CMK (cell line): ENCODE results near the gene ZNF101.

Experiments
- DNase-seq: peaks from one replicate; pipeline ENCODE4 v3.0.0-alpha.2; 2010; ENCODE audit warnings: low read depth

Gene ZNF101

DNA sequence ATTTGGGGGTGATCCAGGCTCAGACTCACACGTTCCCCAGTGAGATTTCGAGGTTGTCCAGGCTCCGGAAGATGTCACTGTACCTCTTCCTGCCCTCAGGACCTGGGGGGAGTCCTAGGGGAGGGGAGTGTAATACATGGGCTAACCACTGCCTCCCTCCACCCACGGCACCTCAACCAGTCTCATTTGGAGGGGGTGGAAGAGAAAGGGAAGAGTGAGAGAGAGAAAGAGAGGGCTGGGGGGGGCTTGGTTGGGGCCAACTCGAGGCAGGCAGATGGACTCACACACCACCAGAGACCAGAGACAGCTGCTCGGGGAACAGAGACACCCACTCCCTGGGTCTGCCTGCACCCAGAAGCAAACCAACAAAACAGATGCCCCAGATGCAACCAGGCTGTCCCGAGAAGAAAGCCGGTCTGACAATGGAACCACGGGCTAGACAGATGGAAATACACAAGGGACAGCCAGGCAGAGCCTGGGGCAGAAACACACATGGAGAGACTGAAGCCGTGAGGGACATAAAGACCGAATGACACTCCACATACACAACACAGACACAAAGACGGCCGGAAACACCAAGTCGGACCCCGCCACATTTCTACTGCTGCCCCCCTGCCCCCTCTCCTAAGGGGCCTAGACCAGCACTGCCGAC, 26.0 kb upstream of the ZNF101 start:
- DNase-seq = peak; percentile 12

DNA sequence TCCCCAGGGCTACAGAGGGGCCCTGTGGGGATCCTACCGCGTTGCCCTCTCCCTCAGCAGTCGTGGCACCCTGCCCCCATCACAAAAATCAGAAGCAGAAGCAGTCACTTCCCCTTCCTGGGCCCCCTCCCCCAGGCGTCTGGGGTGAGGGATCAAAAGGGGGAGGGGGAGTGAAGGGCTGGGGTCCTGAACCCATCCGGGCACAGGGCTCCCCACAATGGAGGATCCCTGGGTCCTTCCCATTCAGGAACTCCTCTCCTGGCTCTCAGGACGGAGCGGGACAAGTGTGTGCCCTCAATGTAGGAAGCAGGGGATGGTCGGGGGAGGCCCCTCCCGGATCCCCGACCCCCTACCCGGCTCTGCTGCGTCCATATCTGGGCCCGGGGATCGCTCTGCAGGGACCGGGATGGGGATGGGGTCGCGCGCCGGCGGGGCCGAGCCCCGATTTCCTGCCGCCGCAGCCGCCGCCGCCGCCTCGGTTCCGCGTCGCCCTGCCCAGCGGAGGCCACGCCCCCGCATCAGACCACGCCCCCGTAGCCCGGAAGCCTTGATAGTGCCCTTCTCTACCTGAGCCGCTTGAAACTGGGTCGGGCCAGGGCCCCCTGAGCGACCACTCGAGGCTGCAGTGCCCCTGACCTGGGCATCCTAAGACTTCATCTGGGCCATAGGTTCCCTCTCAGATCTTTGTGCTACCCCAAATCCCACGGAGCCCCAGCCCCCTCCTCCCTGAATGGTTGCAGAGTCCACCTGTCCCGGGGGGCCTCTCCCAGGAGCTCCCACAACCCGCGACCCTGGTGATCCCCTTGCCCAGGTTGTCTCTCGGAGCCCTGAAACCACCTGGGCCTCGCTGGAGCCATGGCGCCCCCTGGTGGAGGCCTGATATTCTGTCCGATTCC, 25.2 kb upstream of the ZNF101 start, which contains the start of gene GMIP:
Gene GMIP, minus strand, starts transcription at position 500 of the 896 bp plus-strand sequence. Its CDS starts 128 bp downstream, at position 372.
- DNase-seq = peak; percentile 49

DNA sequence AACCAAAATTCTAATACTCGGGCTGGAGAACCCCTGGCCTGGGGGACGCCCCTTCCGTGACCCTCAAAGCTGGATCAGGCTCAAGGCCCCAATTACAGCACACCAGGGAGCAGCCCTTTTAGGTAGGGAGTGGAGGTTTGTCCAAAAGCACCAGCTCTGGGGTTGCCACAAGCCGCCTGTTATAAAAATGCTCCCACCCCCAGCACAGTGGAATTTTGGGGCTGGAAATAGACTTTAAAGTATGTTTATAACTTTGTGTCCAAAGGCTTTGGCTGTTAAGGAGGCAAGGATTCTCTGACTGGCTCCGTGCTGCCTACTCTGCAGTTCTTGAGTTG, 24.6 kb upstream of the ZNF101 start:
- DNase-seq = no peak

DNA sequence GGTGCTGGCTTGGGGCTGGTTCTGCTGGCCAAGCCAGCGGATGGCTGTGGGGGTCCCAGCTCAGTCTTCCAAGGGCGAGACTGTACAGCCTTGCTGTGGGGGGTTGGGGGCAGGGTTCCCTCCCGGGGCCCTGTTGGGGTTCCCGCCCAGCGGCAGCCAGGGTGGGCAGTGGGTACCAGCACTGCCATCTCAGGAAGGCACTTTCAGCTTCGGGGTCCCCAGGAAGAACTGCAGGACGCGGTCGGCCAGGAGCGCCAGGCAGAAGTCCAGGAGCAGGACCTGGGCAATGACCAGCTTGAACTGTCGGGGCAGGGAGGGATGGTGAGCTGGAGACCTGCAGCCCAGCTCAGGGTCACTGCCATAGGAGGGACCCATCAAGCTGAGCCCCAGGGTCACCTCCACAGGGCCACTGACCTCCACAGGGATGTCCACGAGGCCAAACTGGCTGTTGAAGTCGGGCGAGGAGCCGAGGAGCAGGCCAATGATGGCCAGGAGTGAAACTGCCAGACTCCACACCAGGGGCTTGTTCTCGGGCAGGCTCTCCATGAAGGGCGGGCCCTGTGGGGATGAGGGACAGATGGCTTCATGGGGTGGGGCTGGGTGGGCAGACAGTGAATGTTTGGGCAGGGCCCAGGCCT, 23.3 kb upstream of the ZNF101 start:
- DNase-seq = no peak

DNA sequence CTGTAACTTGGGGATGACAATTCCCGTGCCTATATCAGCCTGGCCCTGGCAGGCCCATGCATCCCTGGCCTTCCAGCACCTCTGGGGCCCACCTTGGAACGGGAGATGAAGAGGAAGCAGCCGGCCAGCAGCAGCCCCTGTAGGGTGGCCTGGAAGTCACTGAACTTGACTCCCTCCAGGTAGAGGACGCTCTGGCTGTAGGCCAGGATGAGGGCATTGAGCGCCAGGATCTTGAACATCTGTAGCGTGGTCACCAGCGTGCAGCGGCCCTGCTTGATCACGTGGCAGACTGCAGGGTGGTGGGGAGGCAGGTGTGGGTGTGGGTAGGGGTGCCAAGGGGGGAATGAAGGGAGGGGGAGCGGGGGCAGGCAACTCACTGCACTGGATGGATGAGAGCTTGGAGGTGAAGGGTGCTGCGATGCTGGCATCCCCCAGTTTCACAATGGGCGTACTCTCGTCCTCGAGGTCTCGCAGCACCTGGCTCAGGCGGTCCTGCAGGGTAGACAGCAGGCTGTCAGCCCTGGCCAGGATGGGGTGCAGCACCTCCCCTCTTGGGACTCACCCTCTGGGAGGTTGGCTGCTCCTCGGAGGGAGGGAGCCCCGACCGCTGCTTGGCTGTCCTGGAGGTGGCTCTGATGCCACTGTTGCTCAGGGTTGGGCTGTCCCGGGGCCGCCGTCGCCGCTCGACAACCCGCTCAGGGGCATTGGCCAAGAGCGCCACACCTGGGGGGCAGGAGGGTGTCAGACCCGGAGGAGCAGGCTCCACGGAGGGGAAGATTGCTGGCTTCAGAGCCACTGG, 21.4 kb upstream of the ZNF101 start:
- DNase-seq = no peak

DNA sequence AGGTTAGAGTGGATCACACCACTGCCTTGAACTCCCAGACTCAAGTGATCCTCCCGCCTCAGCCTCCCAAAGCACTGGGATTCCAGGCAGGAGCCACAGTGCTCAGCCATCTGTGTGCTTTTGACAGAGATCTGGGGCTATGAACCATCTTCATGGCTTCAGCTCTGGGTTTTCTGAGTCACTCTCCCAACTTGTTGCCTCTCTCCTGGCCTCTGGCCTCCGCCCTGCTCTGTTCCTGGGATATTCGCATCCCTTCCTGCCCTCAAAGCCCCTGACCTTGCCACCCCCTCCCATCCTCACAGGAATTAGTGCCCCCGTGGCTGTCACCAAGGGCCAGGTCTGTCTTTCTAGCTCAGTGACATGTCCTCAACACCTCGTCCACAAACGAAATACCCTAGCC, 19.5 kb upstream of the ZNF101 start:
- no peak for DNase-seq

DNA sequence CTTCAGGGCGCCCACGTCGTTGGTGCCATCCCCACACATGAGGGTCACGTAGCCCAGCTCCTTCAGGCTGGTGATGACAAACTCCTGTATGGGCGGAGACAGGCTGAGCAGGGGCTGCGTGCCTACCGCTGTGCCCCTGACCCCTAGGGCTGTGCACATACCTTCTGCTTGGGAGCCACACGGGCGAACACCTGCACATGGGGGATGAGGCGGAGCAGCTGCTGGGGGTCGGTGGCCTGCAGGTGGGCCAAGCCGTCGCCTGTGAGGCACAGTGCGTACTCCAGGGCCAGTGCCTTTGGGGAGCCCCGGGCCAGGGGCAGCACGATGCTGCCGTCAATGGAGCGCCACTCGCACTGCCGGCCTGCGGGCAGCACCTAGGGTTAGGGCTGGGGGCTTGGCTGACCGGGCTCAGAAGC, 19.1 kb upstream of the ZNF101 start:
- no peak for DNase-seq

DNA sequence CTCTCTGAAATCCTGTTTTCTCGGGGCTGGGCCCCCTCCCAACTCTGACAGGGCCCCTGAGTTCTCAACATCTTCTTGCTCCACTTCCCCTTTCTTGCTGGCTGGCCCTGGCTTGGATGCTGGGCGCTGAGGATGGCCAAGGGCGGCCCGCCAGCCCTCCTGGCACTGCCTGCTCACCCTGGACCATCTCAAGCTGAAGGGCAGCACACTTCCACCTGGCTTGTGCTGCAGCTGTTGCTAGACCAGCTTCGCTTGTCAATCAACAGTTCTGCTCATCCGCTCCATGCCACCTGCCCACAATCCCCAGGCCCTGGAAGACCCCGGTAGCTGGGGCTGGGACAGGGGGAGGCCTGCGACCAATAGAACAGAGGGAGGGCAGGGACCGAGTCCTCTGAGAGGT, 18.3 kb upstream of the ZNF101 start:
- no peak for DNase-seq

DNA sequence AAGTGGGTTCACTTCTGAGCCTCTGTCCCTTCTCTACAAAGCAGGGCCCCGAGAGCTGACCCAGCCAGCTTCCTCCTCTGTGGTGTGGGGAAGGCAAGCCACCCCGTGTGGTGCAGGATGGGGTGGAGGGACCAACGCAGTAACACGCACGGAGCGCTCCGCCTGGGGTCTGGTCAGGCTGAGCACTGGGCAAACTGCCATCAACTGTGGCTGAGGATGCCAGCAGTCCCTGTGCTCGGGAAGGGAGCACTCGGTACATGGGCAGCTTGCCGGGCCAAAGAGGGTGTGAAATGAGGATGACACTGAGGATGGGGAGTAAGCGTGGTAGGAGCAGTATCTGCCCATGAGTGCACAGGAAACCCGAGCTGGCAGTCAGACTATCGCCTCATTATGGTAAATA, 17.6 kb upstream of the ZNF101 start:
- DNase-seq = no peak

DNA sequence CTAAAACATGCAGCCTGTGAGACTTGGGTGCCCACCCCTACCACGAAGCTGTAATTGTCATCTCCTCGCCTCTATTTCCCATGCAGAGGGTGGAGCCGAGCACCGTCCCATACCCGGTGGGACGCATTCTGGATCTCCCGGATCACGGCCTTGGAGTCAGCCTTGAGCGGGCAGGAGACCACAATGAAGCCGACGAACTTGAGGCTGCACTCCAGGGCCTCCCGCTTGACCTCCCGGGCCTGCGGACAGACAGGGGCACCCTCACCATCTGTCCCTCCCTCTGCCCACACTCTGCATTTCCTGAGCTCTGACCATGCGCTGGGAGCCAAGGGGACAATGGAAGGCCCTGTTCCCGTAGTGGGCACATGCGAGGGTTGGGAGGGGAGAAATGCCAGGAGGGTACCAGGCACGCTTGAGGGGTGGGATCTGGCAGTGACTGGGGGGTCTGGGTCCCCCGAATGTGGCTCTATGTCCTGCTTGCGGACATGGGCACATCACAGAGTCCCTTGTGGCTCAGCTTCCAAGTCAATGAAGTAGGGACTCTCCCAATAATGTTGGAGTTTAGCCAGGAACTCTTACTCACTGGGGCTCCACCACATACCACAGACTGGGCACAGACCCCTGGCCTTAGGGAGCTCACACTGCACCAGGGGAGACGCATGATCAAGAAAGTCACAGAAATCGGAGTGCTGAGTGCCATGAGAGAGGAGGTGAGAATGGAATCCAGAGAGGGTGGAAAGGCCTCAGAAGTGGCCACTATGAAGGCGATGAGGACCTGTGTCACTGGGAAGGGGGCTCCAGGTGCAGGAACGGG, 15.9 kb upstream of the ZNF101 start:
- DNase-seq = no peak

DNA sequence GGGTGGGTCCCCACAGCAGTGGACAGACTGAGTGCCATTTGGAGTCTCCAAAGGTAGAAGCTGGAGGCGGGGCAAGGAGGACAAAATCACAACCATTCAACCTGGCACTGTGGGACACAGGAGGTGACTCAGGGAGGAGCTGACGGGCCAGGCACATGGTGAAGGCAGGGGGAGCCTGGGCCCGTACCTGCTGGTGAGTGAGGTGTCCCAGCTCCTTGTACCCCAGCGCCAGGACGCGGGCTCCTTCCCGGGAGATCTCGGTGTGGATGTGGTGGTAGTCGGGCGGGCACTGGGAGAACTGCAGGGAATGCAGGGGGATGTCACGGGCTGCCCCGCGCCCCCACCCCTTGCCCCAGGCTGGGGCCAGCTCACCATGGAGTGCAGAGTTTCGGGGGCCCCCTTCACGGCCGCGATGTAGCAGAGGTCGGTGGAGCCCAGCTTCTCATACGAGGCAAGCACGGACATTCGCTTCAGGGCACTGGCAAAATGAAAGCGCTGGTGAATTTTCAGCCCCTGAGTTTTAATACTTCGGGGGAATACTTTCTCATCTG, 15.0 kb upstream of the ZNF101 start:
- no peak for DNase-seq

DNA sequence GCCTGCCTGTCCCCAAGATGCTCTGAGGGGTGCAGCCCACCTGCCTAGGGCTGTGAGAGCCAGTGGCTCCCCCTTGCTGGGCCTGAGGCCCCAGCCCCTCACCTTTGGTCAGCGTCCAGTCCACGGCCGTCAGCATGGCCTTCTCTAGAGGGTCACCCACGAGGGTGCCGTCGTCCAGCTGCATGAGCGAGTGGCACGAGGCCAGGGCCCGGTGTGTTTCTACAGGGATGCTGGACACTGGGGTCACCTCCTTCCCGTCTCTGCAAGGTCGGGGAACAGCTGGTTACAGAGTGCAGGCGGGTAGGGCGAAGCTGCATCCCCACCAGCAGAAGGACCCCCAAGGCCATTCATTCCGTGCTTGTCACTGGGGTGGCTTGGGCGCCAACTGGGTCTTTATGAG, 14.2 kb upstream of the ZNF101 start:
- no peak for DNase-seq

DNA sequence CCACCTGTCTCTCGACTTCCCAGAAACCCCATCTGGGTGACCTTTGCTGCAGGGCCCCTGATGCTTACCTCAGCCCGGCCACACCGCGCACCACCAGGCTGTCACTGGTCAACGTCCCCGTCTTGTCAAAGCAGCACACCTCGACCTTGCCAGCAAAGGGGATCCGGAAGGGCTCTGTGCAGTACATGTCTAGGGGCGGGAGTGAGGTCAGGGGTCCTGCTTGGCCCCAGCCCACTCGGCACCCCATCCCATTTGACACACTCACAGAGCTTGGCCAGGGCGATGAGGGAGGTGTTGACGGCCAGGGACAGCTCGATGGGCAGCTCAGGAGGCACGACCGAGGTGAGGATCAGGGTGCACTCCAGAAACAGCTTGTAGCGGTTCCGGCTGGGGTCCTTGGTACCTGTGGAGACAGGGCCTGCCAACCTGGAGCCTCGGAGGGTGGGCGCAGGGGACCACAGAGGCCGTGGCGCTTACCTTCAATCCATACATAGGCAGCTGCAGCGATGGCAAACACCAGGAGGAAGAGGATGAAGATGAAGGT, 13.5 kb upstream of the ZNF101 start:
- no peak for DNase-seq

DNA sequence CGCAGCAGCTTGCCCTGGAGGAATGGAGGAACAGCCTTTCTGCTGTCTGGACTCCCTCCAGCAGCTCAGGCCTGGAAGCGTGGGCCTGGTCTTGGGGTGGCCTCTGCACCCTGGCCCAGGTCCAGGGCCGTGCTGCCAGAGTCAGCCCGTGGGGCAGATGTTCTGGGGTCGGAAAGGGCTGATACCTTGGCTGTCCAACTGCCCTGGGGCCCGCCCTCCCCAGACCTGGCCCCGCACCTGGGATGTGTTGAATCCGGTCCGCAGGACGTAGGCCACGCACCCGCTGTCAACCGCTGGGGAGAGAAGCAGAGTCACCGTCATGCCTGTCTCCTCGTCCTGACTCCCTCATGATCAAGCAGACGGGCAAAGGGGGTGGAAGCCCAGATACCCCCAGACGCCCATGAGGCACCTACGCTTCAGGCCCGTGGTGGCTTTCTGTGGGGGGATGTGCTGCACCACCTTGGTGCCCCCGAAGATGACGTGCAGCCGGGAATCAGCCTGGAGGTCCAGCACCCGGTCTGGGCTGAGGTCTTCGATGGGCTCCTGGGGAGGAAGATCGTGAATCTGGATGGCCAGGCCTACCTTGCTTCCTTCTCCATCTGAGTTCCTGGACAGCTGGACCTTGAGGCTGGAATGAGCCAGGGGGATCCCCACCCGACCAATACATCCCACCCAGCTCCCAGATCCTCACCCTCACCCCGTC, 12.8 kb upstream of the ZNF101 start:
- no peak for DNase-seq

DNA sequence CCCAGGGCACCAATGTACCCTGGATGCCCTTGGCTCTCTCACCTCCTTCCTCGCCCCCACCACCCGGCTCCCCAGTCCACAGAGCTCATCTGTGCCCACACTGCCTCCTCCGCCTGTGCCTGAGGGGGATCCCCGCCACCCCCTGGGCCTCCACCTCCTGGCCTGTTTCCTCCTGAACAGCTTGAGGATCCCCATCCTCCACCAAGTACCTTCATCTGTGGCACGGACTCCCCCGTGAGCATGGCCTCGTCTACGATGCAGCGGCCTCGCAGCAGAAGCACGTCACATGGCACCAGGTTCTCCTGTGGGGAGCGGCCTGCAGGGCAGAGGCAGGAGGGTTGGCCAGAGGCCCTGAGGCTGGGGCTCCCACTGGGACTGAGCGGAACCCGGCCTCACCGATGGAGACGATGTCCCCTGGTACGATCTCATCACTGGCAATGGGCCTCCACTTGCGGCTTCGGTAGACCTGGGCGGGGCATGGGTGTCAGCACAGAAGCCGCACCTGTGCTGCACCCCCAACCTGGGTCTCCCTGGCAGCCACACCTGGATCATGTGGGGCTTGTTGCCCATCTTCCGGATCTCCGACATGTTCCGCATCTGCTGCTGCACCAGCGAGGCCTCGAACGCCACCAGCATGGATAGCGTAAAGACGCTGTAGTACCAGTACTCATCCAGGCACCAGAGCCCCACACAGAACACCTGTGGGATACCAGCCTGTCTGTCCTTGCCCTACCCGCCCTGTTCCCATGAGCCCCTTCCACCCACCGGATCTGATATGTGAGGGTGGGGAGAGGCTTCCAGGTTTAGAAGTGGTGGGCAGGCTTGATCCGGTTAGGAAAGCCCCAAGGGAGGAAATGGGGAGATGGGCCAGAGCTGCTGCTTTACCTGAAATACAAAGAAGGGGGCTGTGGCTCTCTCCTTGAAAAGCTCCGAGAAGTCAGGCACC, 11.9 kb upstream of the ZNF101 start:
- DNase-seq = no peak

DNA sequence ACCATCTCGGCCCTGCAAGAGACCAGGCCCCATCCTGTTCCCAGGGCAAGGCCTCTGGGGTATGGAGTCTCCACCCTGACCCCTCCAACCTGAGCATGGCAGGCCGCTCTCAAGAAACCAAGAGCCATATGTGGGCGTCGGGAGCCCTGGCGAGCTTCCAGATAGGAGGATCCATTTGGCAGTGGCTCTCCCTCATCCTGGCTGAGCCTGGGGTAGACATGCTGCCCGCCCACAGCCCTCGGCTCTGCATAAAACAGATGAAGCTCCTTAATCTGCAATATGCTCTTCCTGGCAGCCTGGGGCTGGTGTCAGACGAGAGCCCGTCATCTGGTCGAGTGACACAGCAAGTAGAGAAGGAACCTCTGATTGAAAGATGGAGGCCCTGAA, 11.2 kb upstream of the ZNF101 start:
- no peak for DNase-seq

DNA sequence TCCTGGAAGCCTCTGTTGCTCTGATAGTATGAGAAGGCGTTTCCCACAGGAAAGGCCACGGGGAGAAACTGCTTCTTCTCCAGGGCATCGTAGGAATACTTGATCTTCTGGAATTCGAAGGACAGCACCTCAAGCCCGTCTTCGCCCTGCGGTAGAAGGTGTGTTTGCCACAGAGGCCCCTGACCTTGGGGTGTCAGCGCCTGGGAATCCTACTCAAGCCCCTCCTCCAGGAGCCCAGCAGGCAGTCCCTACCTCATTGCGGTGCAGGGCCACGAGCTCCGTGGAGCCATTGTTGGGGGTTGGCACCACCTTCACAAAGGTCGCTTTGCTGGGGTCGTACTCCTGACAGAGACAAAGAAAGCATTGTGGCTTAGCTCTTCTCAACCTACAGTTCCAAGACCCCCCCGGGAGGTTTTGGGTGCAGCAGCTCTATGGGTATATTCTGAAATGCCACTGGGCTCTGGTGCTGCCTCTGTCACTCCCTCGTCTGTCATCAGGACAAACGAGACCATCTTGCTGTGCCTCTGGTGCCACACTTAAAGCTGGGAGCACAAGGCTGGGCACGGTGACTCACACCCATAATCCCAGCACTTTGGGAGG, 8.9 kb upstream of the ZNF101 start:
- no peak for DNase-seq

DNA sequence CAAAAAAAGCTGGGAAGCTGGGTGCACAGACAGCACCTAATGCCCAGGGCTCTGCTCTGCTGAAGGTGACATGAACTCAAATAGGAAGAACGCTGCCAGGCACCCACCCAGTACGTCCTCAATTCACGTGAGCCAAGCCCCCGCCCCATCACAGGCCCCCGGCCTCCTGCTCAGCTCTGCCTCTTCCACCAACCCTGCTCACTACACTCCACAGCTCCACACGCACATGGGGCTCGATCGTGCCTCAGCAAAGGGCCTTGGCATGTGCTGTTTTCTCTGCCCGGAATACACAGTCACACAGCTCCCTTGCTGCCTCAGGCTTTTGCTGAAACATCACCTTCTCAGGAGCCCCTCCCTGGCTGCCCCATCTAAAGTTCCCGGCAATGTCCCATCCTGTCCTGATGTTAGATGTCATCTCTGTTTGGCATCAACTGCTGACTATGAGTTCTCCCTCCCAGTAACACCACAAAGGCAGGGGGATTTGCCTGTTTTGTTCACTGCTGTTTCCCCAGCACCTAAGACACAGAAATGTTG, 7.4 kb upstream of the ZNF101 start:
- DNase-seq = no peak
